ENCODE data around the gene HSPA4L. TPM values are rescaled to one million over a fixed set of nuclear protein-coding genes. Genes with fewer than 3 reads are reported as not detected.

Gene HSPA4L
- total and polyA plus RNA-seq, 7 experiments from 2014 or later: 1.1 TPM; not detected in 6

DNA sequence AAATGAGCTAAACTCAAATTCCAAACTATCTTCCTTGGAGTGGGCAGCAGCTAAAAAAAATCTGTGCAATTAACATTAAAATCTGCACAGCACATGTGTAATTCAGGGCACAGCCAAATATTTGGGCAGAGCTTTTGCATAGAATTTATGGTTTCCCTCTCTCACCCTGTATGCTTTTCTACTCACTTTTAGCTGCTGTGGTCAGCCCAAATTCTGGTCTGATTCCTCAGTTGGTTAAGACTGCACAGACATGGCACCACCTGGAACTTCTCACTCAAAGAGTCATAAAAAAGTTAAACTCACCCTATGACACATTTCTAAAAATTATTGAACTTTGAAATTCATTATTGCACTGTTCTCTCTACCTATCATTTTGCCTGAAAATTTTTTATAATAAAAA is 93.7 kb downstream of the HSPA4L start:
- ChIA-PET POLR2A (interaction anchor here (1.1 kb wide), 1 partner anchor 90 kb away, joined by 3 read pairs; the partner anchor contains the start of genes ABHD18 and MFSD8), CTCF (interaction anchor here (0.6 kb wide), 1 partner anchor 64 kb away, joined by 6 read pairs; no protein-coding TSS in a partner anchor)
- peaks cover 4 to 22% (median 17%) of the 10 kb centered on the region in 7 donors for H3K4me1 Mint-ChIP-seq
- peaks cover 0 to 6% (median 0%) of the 10 kb centered on the region in 11 donors for H3K9me3 Mint-ChIP-seq
- peaks cover 4 to 5% of the 10 kb centered on the region in 2 donors for H3K4me1 ChIP-seq (ENCODE audit: control insufficient read depth in 2 of 2, insufficient read depth in 2 of 2, low read length in 2 of 2)
- peaks cover 0 to 3% (median 0%) of the 10 kb centered on the region in 5 donors for H3K27me3 Mint-ChIP-seq
- DNase-seq (no peak), ATAC-seq (no peak)
- no peak overlapping the region for H3K27ac Mint-ChIP-seq
- no peak overlapping the region for H3K4me3 ChIP-seq (ENCODE audit: low read length)
- H3K36me3 Mint-ChIP-seq: peaks cover 0 to 12% (median 8%) of the 10 kb centered on the region in 5 donors
- no peak overlapping the region for H3K27ac ChIP-seq (ENCODE audit: low read depth, low read length)
- intact Hi-C loops (cut with micrococcal nuclease): no loop called here
- H3K9me3 ChIP-seq (ENCODE audit: control insufficient read depth in 2 of 3, low read length in 3 of 3): no peaks in the 10 kb centered on the region
- H3K27me3 ChIP-seq (ENCODE audit: control insufficient read depth in 2 of 2, insufficient read depth in 2 of 2, low read length in 2 of 2): no peaks in the 10 kb centered on the region
- peaks cover 0 to 1% (median 0%) of the 10 kb centered on the region in 3 experiments for H3K36me3 ChIP-seq (ENCODE audit: control insufficient read depth in 2 of 3, insufficient read depth in 3 of 3, low read length in 3 of 3)
- H3K4me3 Mint-ChIP-seq: no peak overlapping the region

- Mint-ChIP-seq H3K27ac (peak within 1 kb of the TSS; percentile 95 to 99 (median 99)), H3K27me3 (peaks cover 0 to 3% (median 0%) of the 10 kb centered on the region in 5 donors), H3K36me3 (peaks cover 0 to 6% (median 5%) of the 10 kb centered on the region in 5 donors), H3K4me1 (peaks cover 4 to 37% (median 28%) of the 10 kb centered on the region in 7 donors), H3K9me3 (peaks cover 0 to 5% (median 0%) of the 10 kb centered on the region in 11 donors), H3K4me3 (peak within 1 kb of the TSS; percentile 90 to 99 (median 97))
- intact Hi-C loops (cut with micrococcal nuclease): loop anchor here (1.0 to 2.0 kb wide), 9 partner anchors 9 to 1212 kb away; partner anchors contain the start of genes ABHD18 (in 2 of the 2), LARP1B (in 2 of the 2), MFSD8 (in 2 of the 2) and SCLT1 (in 2 of the 2)
- no peaks in the 10 kb centered on the region for H3K9me3 ChIP-seq (ENCODE audit: control insufficient read depth in 2 of 3, low read length in 3 of 3)
- DNase-seq: peak; percentile 91 to 96 (median 95)
- H3K4me1 ChIP-seq (ENCODE audit: control insufficient read depth in 2 of 2, insufficient read depth in 2 of 2, low read length in 2 of 2): peaks cover 4 to 10% of the 10 kb centered on the region in 2 donors
- H3K27ac ChIP-seq (ENCODE audit: low read depth, low read length): peak within 1 kb of the TSS; percentile 75
- POLR2A ChIA-PET: interaction anchor here (1.1 to 3.6 kb wide), 3 partner anchors 12 to 180 kb away, joined by 3 to 27 read pairs (median 9); partner anchors contain the start of genes ABHD18, LARP1B and MFSD8
- peaks cover 0 to 5% (median 0%) of the 10 kb centered on the region in 3 experiments for H3K36me3 ChIP-seq (ENCODE audit: control insufficient read depth in 2 of 3, insufficient read depth in 3 of 3, low read length in 3 of 3)
- H3K27me3 ChIP-seq (ENCODE audit: control insufficient read depth in 2 of 2, insufficient read depth in 2 of 2, low read length in 2 of 2): no peaks in the 10 kb centered on the region
- CTCF ChIA-PET: interaction anchor here (1.6 kb wide), 1 partner anchor 84 kb away, joined by 8 read pairs; the partner anchor contains the start of genes ABHD18 and MFSD8
- peak; percentile 97 for ATAC-seq
- H3K4me3 ChIP-seq (ENCODE audit: low read length): peak within 1 kb of the TSS; percentile 93
Measured at GRCh38 chr4:127880763-127881562, 98.8 kb downstream of the HSPA4L start, which contains the start of gene PLK4. Gene PLK4 (plus strand): TSS chr4:127880893. CDS start chr4:127881135, 242 bp downstream.

DNA sequence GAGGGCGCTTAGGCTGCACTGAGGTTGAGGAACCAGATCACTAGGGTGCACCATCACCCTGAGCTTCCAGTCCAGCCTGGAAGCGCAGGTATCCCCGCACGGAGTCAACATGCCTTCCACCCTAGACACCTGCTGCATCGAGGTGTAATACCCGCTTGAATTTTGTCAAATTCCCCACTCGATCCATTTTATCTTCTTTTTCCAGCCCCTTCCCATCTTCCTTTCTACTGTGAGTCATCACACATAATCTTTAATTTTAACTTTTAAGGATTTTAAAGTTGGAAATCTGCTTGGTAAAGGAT is 99.4 kb downstream of the HSPA4L start:
- CTCF ChIA-PET: interaction anchor here (1.6 kb wide), 1 partner anchor 84 kb away, joined by 8 read pairs; the partner anchor contains the start of genes ABHD18 and MFSD8
- Mint-ChIP-seq H3K27me3 (peaks cover 0 to 3% (median 0%) of the 10 kb centered on the region in 5 donors), H3K27ac (peak overlapping the region in 7 of 9 donors; percentile 20 to 99 (median 97)), H3K4me3 (peak overlapping the region; percentile 90 to 99 (median 97)), H3K36me3 (peaks cover 0 to 9% (median 5%) of the 10 kb centered on the region in 5 donors), H3K4me1 (peaks cover 4 to 40% (median 28%) of the 10 kb centered on the region in 7 donors), H3K9me3 (peaks cover 0 to 5% (median 0%) of the 10 kb centered on the region in 11 donors)
- Histone ChIP-seq H3K4me1 (ENCODE audit: control insufficient read depth in 2 of 2, insufficient read depth in 2 of 2, low read length in 2 of 2) (peaks cover 4 to 10% of the 10 kb centered on the region in 2 donors), H3K27ac (ENCODE audit: low read depth, low read length) (peak overlapping the region; percentile 75), H3K27me3 (ENCODE audit: control insufficient read depth in 2 of 2, insufficient read depth in 2 of 2, low read length in 2 of 2) (no peaks in the 10 kb centered on the region), H3K9me3 (ENCODE audit: control insufficient read depth in 2 of 3, low read length in 3 of 3) (no peaks in the 10 kb centered on the region), H3K36me3 (ENCODE audit: control insufficient read depth in 2 of 3, insufficient read depth in 3 of 3, low read length in 3 of 3) (peaks cover 0 to 5% (median 0%) of the 10 kb centered on the region in 3 experiments), H3K4me3 (ENCODE audit: low read length) (peak overlapping the region; percentile 93)
- intact Hi-C loops (cut with micrococcal nuclease): loop anchor here in 1 of 2 donors (2.0 kb wide), 3 partner anchors 99 to 1211 kb away; partner anchors contain the start of genes HSPA4L and SCLT1
- ATAC-seq: no peak
- POLR2A ChIA-PET: interaction anchor here (1.1 to 3.6 kb wide), 3 partner anchors 11 to 179 kb away, joined by 3 to 27 read pairs (median 9); partner anchors contain the start of genes ABHD18, LARP1B and MFSD8
- DNase-seq: peak in 2 of 9 donors; percentile 8 to 10

- intact Hi-C loops (cut with micrococcal nuclease): no loop called here
- Histone ChIP-seq H3K9me3 (ENCODE audit: control insufficient read depth in 2 of 3, low read length in 3 of 3) (no peaks in the 10 kb centered on the region), H3K27ac (ENCODE audit: low read depth, low read length) (no peak overlapping the region), H3K4me3 (ENCODE audit: low read length) (no peak overlapping the region), H3K36me3 (ENCODE audit: control insufficient read depth in 2 of 3, insufficient read depth in 3 of 3, low read length in 3 of 3) (no peaks in the 10 kb centered on the region), H3K4me1 (ENCODE audit: control insufficient read depth in 2 of 2, insufficient read depth in 2 of 2, low read length in 2 of 2) (no peaks in the 10 kb centered on the region), H3K27me3 (ENCODE audit: control insufficient read depth in 2 of 2, insufficient read depth in 2 of 2, low read length in 2 of 2) (no peaks in the 10 kb centered on the region)
- no peak for ATAC-seq
- Mint-ChIP-seq H3K27me3 (no peaks in the 10 kb centered on the region), H3K36me3 (peaks cover 0 to 23% (median 6%) of the 10 kb centered on the region in 5 donors), H3K4me1 (peaks cover 0 to 36% (median 0%) of the 10 kb centered on the region in 7 donors), H3K9me3 (no peaks in the 10 kb centered on the region), H3K27ac (peak overlapping the region in 1 of 9 donors; percentile 26), H3K4me3 (no peak overlapping the region)
- ChIA-PET POLR2A (no interaction called here), CTCF (no interaction called here)
- no peak for DNase-seq
Measured at GRCh38 chr4:127888559-127888958, 106.4 kb downstream of the HSPA4L start.

GRCh38 chr4:127889903-127890302 is 107.8 kb downstream of the HSPA4L start:
- ATAC-seq: no peak
- Mint-ChIP-seq H3K4me3 (no peak overlapping the region), H3K27ac (no peak overlapping the region), H3K27me3 (no peaks in the 10 kb centered on the region), H3K9me3 (no peaks in the 10 kb centered on the region), H3K36me3 (peaks cover 4 to 29% (median 9%) of the 10 kb centered on the region in 5 donors), H3K4me1 (peaks cover 0 to 35% (median 0%) of the 10 kb centered on the region in 7 donors)
- no peak for DNase-seq
- no peak overlapping the region for H3K4me3 ChIP-seq (ENCODE audit: low read length)
- intact Hi-C loops (cut with micrococcal nuclease): loop anchor here in 1 of 2 donors (1.0 kb wide), 1 partner anchor 10 kb away; the partner anchor contains the start of gene PLK4
- H3K27ac ChIP-seq (ENCODE audit: low read depth, low read length): no peak overlapping the region
- H3K27me3 ChIP-seq (ENCODE audit: control insufficient read depth in 2 of 2, insufficient read depth in 2 of 2, low read length in 2 of 2): no peaks in the 10 kb centered on the region
- CTCF ChIA-PET: interaction anchor here (0.7 kb wide), 1 partner anchor 1190 kb away, joined by 3 read pairs; no protein-coding TSS in a partner anchor
- no peaks in the 10 kb centered on the region for H3K36me3 ChIP-seq (ENCODE audit: control insufficient read depth in 2 of 3, insufficient read depth in 3 of 3, low read length in 3 of 3)
- H3K4me1 ChIP-seq (ENCODE audit: control insufficient read depth in 2 of 2, insufficient read depth in 2 of 2, low read length in 2 of 2): no peaks in the 10 kb centered on the region
- POLR2A ChIA-PET: interaction anchor here (0.6 kb wide), 1 partner anchor 284 kb away, joined by 3 read pairs; no protein-coding TSS in a partner anchor
- H3K9me3 ChIP-seq (ENCODE audit: control insufficient read depth in 2 of 3, low read length in 3 of 3): no peaks in the 10 kb centered on the region

Measured in naive thymus-derived CD4-positive, alpha-beta T cell (primary cell).